HFFc6 (cell line): ENCODE measurements around the gene EEFSEC. TPM values are rescaled to one million over a fixed set of nuclear protein-coding genes. Genes with fewer than 3 reads are reported as not detected.

Experiments
- DNase-seq: peaks from one replicate; pipeline ENCODE4 v3.0.0-alpha.2; 2018
- H3K27ac Mint-ChIP-seq: 2 replicates; pipeline ENCODE4 v1.8.0; 2020; ENCODE audit warnings: mild to moderate bottlenecking, mixed read lengths
- H3K27me3 Mint-ChIP-seq: 2 replicates; pipeline ENCODE4 v1.8.0; 2021; ENCODE audit warnings: mild to moderate bottlenecking, moderate library complexity, mixed read lengths; ENCODE audit not compliant: insufficient read depth
- H3K36me3 Mint-ChIP-seq: 2 replicates; pipeline ENCODE4 v1.8.0; 2021; ENCODE audit warnings: low read depth, mixed read lengths
- H3K4me1 Mint-ChIP-seq: 2 replicates; pipeline ENCODE4 v1.8.0; 2020; ENCODE audit warnings: low read depth, mixed read lengths
- H3K4me3 Mint-ChIP-seq: 2 replicates; pipeline ENCODE4 v1.8.0; 2020; ENCODE audit warnings: mild to moderate bottlenecking, moderate library complexity, mixed read lengths
- H3K9me3 Mint-ChIP-seq: 2 replicates; pipeline ENCODE4 v1.8.0; 2020; ENCODE audit warnings: mild to moderate bottlenecking, mixed read lengths
- total RNA-seq, 6 experiments: library from RNA; stranded (reverse); fragmentation: NEBNext Ultra II Directional; extraction: Animal tissue kit (Norgen Biotek cat#: 25700); gene quantifications; 2 replicates in 1 of 6; 3 replicates in 5 of 6; pipeline ENCODE4 v1.2.3, GENCODE V29; 2021
- TF ChIP-seq, protein P1 (sequence below): fragments of 200-600 bp; sonication (generic); IDR thresholded peaks from 2 replicates; pipeline ENCODE4 v1.5.0; 2021; ENCODE audit warnings: antibody characterized with exemption, mild to moderate bottlenecking

The EEFSEC gene
- total RNA-seq, 6 experiments from 2014 or later: 8.2 to 11.6 (median 11.0) TPM

DNA sequence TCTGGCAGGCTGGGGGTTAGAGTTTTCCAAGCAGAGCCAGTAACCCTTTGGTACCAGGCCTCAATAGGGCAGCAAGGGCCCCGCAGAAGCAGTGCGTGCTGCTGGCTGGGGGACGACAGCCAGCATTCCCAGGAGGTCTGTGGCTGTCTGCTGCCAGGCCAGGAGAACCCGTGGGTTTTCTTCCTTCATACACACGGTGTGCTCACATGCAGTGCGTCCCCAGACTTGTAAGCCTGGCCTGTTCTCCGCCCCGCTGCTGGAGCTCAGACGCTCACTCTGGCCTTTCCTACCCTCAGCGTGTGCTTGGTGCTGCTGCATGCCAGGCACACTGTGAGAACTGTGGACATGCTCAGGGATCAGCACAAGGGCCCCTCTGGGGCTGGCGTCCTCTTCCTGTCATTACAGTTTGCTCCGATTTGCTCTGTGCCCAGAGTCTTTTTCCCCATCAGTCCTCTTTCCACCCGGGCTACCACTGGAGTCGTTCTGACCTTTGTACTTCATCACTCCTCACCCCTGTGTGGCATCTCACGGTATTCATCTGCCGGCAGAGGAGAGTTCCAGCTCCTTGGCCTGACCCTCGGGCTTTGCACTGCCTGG lies 163.9 kb downstream of the EEFSEC start:
- no peak for DNase-seq
- H3K36me3 Mint-ChIP-seq: no peaks in the 10 kb centered on the region
- TF ChIP-seq, protein P1, sequence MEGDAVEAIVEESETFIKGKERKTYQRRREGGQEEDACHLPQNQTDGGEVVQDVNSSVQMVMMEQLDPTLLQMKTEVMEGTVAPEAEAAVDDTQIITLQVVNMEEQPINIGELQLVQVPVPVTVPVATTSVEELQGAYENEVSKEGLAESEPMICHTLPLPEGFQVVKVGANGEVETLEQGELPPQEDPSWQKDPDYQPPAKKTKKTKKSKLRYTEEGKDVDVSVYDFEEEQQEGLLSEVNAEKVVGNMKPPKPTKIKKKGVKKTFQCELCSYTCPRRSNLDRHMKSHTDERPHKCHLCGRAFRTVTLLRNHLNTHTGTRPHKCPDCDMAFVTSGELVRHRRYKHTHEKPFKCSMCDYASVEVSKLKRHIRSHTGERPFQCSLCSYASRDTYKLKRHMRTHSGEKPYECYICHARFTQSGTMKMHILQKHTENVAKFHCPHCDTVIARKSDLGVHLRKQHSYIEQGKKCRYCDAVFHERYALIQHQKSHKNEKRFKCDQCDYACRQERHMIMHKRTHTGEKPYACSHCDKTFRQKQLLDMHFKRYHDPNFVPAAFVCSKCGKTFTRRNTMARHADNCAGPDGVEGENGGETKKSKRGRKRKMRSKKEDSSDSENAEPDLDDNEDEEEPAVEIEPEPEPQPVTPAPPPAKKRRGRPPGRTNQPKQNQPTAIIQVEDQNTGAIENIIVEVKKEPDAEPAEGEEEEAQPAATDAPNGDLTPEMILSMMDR: no peak
- no peak overlapping the region for H3K4me3 Mint-ChIP-seq
- no peak overlapping the region for H3K27ac Mint-ChIP-seq
- peaks cover 2% of the 10 kb centered on the region; the same call in 1 of the 2 replicates for H3K27me3 Mint-ChIP-seq
- H3K4me1 Mint-ChIP-seq: no peaks in the 10 kb centered on the region
- no peaks in the 10 kb centered on the region for H3K9me3 Mint-ChIP-seq

DNA sequence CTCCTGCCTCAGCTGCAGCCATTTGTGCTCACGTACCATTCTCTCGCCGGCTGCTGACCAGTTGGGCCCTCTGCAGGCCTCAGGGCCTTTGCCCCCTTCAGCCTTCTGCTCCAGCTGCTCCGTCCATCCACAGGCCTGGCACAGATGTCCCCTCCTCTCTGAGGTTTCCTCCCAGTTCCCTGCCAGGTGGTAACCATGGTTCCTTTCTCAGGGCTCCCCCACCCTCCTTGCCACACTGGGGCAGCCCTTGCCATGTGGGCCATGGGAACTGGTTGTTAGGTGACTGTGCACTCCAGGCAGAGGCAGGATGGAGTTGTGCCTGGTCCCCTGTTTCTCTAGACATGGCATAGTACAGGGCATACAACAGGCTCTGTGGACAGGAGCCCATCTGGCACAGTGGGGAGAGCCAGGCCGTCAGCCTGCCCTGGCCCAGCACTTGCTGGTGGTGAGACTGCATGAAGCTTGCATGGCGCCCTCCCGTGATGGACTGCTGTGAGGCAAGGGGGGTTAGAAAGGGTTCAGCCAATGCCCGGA lies 164.5 kb downstream of the EEFSEC start:
- Mint-ChIP-seq H3K27me3 (peaks cover 2% of the 10 kb centered on the region; the same call in 1 of the 2 replicates), H3K4me3 (no peak overlapping the region), H3K36me3 (no peaks in the 10 kb centered on the region), H3K4me1 (no peaks in the 10 kb centered on the region), H3K27ac (no peak overlapping the region), H3K9me3 (no peaks in the 10 kb centered on the region)
- DNase-seq: no peak
- TF ChIP-seq, protein P1: no peak

DNA sequence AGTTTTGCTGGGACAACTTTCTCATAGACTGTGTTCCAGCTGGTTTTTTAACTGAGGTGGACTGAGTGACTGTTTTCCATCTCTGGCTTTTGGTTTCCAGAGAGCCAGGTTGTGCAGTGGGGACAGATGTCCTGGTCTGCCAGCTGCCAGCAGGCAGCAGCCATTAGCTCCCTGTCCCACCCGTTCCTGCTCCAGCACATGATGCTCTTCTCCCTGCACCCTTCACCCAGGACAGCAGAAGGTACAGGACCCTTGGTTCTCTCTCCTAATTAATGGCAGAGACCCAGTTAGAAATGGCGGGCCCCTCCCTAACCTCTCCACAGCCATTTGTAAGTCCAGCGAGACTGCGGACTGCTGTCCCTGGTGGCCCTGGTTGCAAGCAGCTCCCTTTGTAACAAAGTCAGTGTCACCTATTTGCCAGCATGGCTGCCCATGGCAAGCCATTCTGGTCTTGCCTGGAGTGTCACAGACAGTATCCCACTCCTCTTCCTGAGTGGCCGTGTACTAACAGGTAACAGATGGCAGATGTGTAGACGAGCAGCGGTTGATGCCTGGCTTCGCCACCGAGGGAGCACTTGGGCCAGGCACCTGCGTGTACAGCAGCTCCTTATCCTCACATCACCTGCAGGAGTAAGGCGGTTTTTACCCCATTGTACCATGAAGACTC lies 165.1 kb downstream of the EEFSEC start:
- H3K4me1 Mint-ChIP-seq: no peaks in the 10 kb centered on the region
- DNase-seq: no peak
- H3K9me3 Mint-ChIP-seq: no peaks in the 10 kb centered on the region
- no peak overlapping the region for H3K4me3 Mint-ChIP-seq
- TF ChIP-seq, protein P1: no peak
- no peaks in the 10 kb centered on the region for H3K36me3 Mint-ChIP-seq
- peaks cover 2% of the 10 kb centered on the region; the same call in 1 of the 2 replicates for H3K27me3 Mint-ChIP-seq
- H3K27ac Mint-ChIP-seq: no peak overlapping the region

DNA sequence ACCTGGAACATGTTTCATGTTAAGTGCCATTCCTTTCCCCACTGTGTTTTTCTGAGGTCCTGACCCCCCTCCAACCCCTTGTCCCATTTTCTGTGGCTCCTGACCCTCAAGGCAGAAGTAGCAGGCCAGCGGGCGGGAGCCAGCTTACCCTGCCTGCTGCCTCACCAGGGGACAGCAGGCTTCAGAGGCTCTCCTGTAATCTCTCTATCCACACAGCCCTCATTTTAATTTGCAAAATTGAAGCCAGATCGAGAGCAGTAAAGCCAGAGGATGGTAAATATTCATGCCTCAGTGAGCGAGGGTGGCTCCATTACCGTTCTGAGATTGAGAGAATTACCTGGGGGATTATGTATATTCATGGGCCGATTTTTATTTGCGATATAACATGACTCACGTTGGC lies 165.8 kb downstream of the EEFSEC start:
- no peak overlapping the region for H3K4me3 Mint-ChIP-seq
- no peaks in the 10 kb centered on the region for H3K4me1 Mint-ChIP-seq
- TF ChIP-seq, protein P1: no peak
- H3K27ac Mint-ChIP-seq: no peak overlapping the region
- H3K9me3 Mint-ChIP-seq: no peaks in the 10 kb centered on the region
- no peak for DNase-seq
- H3K27me3 Mint-ChIP-seq: peaks cover 2% of the 10 kb centered on the region; the same call in 1 of the 2 replicates
- H3K36me3 Mint-ChIP-seq: no peaks in the 10 kb centered on the region

DNA sequence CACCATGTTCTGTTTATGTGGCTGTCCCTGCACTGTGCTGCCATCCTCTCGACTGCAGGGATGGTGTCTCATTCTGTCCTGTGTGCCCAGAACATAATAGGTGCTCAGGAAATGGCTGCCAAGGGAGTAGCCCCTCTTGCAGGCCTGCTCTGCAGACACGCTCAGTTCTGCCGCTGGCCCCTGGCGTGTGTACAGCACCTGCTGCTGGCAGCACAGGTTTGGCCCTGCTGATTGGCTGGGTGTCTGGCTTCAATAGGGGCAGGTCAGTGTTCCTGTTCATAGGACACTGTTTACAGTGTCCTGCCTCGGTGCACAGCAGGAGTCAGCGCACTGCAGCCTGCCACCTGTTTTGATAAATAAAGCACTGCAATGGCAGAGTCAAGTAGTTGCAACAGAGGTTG lies 166.5 kb downstream of the EEFSEC start:
- Mint-ChIP-seq H3K4me3 (no peak overlapping the region), H3K27ac (no peak overlapping the region), H3K9me3 (no peaks in the 10 kb centered on the region), H3K27me3 (peaks cover 2% of the 10 kb centered on the region; the same call in 1 of the 2 replicates), H3K4me1 (no peaks in the 10 kb centered on the region), H3K36me3 (no peaks in the 10 kb centered on the region)
- no peak for DNase-seq
- TF ChIP-seq, protein P1: no peak
